C4-2B (cell line): ENCODE measurements around the gene PDE4D.

ENCODE experiments used
- CTCF ChIP-seq: fragments of 450-650 bp; conservative IDR thresholded peaks from 2 replicates; pipeline ENCODE4 v1.5.1; 2017; ENCODE audit warnings: mild to moderate bottlenecking
- ZFX ChIP-seq: fragments of 450-650 bp; IDR thresholded peaks from 2 replicates; pipeline ENCODE4 v1.6.1; 2017

- TF ChIP-seq CTCF (no peak), ZFX (no peak)
These were observed 789.0 kb downstream of the PDE4D start for GRCh38 chr5:59104400-59105127.
